Right cardiac atrium (tissue), 5 donors: ENCODE measurements around the gene PLEKHF1. TPM values are rescaled to one million over a fixed set of nuclear protein-coding genes. Genes with fewer than 3 reads are reported as not detected.
A peak's percentile ranks its signal among the peaks of the same experiment; 100 is the strongest.

Experiments
- ATAC-seq, 2 donors: fragments of 200-7000 bp; cut with Tn5 transposase; one replicate each; pipeline versions ENCODE4 v1.8.0 to v1.9.1; 2020; ENCODE audit warnings: moderate library complexity in 2 of 2, mild to moderate bottlenecking in 1 of 2
- DNase-seq, 3 donors: peaks; one replicate each; pipeline ENCODE4 v3.0.0-alpha.2; 2020
- H3K27ac ChIP-seq: one replicate; pipeline ENCODE4 v1.5.1; 2013; ENCODE audit warnings: mild to moderate bottlenecking, low read length, control low read depth, moderate library complexity
- H3K27me3 ChIP-seq: one replicate; pipeline ENCODE4 v1.6.1; 2013; ENCODE audit not compliant: control insufficient read depth, insufficient read depth
- H3K4me1 ChIP-seq: one replicate; pipeline ENCODE4 v1.6.1; 2013; ENCODE audit warnings: low read length; ENCODE audit not compliant: control insufficient read depth, insufficient read depth
- H3K4me3 ChIP-seq: one replicate; pipeline ENCODE4 v1.5.1; 2013; ENCODE audit warnings: low read length, control low read depth
- H3K9me3 ChIP-seq: one replicate; pipeline ENCODE4 v1.6.1; 2013; ENCODE audit warnings: low read length; ENCODE audit not compliant: control insufficient read depth
- WGBS: extraction: QIAGEN DNeasy Blood & Tissue Kit; methylation state at CpG from one replicate; pipeline ENCODE4 v1.1.7; 2013; 5-methylcytosine and 5-hydroxymethylcytosine counted together
- intact Hi-C, 4 donors: fragments of 100-400 bp; cut with DNase I; formaldehyde crosslinking; loops; one replicate each; pipeline versions ENCODE4 v1.11.0 to v1.14.0; 2022 to 2023
- long read RNA-seq, 4 donors: library from polyadenylated mRNA; unstranded; transcript quantifications; one replicate each; pipeline ENCODE4 v2.0.0, GENCODE V29; 2020 to 2021
- polyA plus RNA-seq: library from polyadenylated mRNA; stranded (reverse); fragments of 200-250 nt; gene quantifications from one replicate; pipeline ENCODE4 v1.2.3, GENCODE V29; 2013
- total RNA-seq, 4 donors: library from RNA; stranded (reverse); fragmentation: NEBNext Ultra II Directional; extraction: Animal tissue kit (Norgen Biotek cat#: 25700); gene quantifications; one replicate each; pipeline ENCODE4 v1.2.1, GENCODE V29; 2021
- donor health status: healthy with polysubstance abuse.
- donor health status: DM: no; HTN: yes; CAD: no.
- donor health status: DM: no; HTN: no; CAD: no.
- donor health status: DM: no; HTN: yes; CAD: no; lungs with severe emphysema.
- donor health status: DM: yes; HTN: yes; CAD: no.

Gene PLEKHF1
- total RNA-seq: 10 to 100 TPM; 25.1 to 44.1 (median 31.0) TPM
- polyA plus RNA-seq: 40.6 TPM
- long read RNA-seq, donor 1, transcript PLEKHF1-204 (2 exons, 1,357 nt): minor isoform, 36 of 212 reads
- long read RNA-seq, donor 1, transcript PLEKHF1-201 (2 exons, 2,084 nt): major isoform, 150 of 212 reads
- long read RNA-seq, donor 1, partial matches to known transcripts: 16 of 212 reads
- long read RNA-seq, donor 1, other reads (novel, unspliced or antisense): 6 of 212 reads
- long read RNA-seq, donor 2, transcript PLEKHF1-204 (2 exons, 1,357 nt): minor isoform, 24 of 106 reads
- long read RNA-seq, donor 2, transcript PLEKHF1-201 (2 exons, 2,084 nt): major isoform, 72 of 106 reads
- long read RNA-seq, donor 2, partial matches to known transcripts: 5 of 106 reads
- long read RNA-seq, donor 2, other reads (novel, unspliced or antisense): 4 of 106 reads
- long read RNA-seq, donor 3, transcript PLEKHF1-203 (2 exons, 543 nt): minor isoform, 5 of 305 reads
- long read RNA-seq, donor 3, transcript PLEKHF1-201 (2 exons, 2,084 nt): major isoform, 209 of 305 reads
- long read RNA-seq, donor 3, transcript PLEKHF1-204 (2 exons, 1,357 nt): minor isoform, 67 of 305 reads
- long read RNA-seq, donor 3, partial matches to known transcripts: 17 of 305 reads
- long read RNA-seq, donor 3, other reads (novel, unspliced or antisense): 6 of 305 reads
- long read RNA-seq, donor 4, transcript PLEKHF1-204 (2 exons, 1,357 nt): minor isoform, 11 of 64 reads
- long read RNA-seq, donor 4, transcript PLEKHF1-201 (2 exons, 2,084 nt): major isoform, 44 of 64 reads
- long read RNA-seq, donor 4, partial matches to known transcripts: 4 of 64 reads
- long read RNA-seq, donor 4, other reads (novel, unspliced or antisense): 3 of 64 reads

- Histone ChIP-seq H3K27ac (peak within 1 kb of the TSS; percentile 94), H3K4me1 (peaks cover 12% of the 10 kb centered on the region), H3K4me3 (peak within 1 kb of the TSS; percentile 77), H3K9me3 (no peaks in the 10 kb centered on the region), H3K27me3 (no peaks in the 10 kb centered on the region)
- DNase-seq (peak; percentile 92 to 98 (median 97)), ATAC-seq (peak; percentile 88)
- intact Hi-C loops: loop anchor here in 3 of 4 donors (10.0 kb wide), 2 partner anchors 49 to 51 kb away; partner anchors contain the start of gene C19orf12 (in 2 of the 3)
- WGBS: under 1% methylated on average over 74 of the region's 75 CpGs
Measured at GRCh38 chr19:29665215-29665825, at the start of gene PLEKHF1. TSS of gene PLEKHF1 (plus strand) at chr19:29665461. CDS start at chr19:29673840, 8,379 bp downstream.

GRCh38 chr19:29615891-29616425 lies 49.3 kb upstream of the PLEKHF1 start:
- Histone ChIP-seq H3K9me3 (no peaks in the 10 kb centered on the region), H3K4me1 (no peaks in the 10 kb centered on the region), H3K27me3 (no peaks in the 10 kb centered on the region), H3K27ac (no peak overlapping the region), H3K4me3 (no peak overlapping the region)
- DNase-seq: peak in 1 of 3 donors; percentile 29
- intact Hi-C loops: loop anchor here in 1 of 4 donors (10.0 kb wide), 2 partner anchors 49 to 79 kb away; partner anchors contain the start of gene PLEKHF1
- WGBS: 94% methylated on average over 10 of the region's 10 CpGs
- no peak for ATAC-seq

GRCh38 chr19:29616541-29616940 lies 48.7 kb upstream of the PLEKHF1 start:
- H3K9me3 ChIP-seq: no peaks in the 10 kb centered on the region
- no peaks in the 10 kb centered on the region for H3K27me3 ChIP-seq
- intact Hi-C loops: loop anchor here in 1 of 4 donors (10.0 kb wide), 2 partner anchors 48 to 78 kb away; partner anchors contain the start of gene PLEKHF1
- WGBS: 92% methylated on average over 16 of the region's 16 CpGs
- H3K4me1 ChIP-seq: no peaks in the 10 kb centered on the region
- H3K4me3 ChIP-seq: no peak overlapping the region
- ATAC-seq (peak in 1 of 2 donors; percentile 13), DNase-seq (peak in 1 of 3 donors; percentile 31)
- no peak overlapping the region for H3K27ac ChIP-seq

GRCh38 chr19:29617366-29618266 lies 47.6 kb upstream of the PLEKHF1 start:
- intact Hi-C loops: loop anchor here in 1 of 4 donors (10.0 kb wide), 2 partner anchors 47 to 77 kb away; partner anchors contain the start of gene PLEKHF1
- H3K27me3 ChIP-seq: no peaks in the 10 kb centered on the region
- H3K4me1 ChIP-seq: no peaks in the 10 kb centered on the region
- DNase-seq (peak in 1 of 3 donors; percentile 42), ATAC-seq (no peak)
- no peak overlapping the region for H3K4me3 ChIP-seq
- H3K9me3 ChIP-seq: no peaks in the 10 kb centered on the region
- H3K27ac ChIP-seq: no peak overlapping the region
- 83% methylated on average over 16 of the region's 16 CpGs for WGBS

- 82% methylated on average over 7 of the region's 7 CpGs for WGBS
- no peak for ATAC-seq
- DNase-seq: peak in 1 of 3 donors; percentile 25
- intact Hi-C loops: loop anchor here in 1 of 4 donors (10.0 kb wide), 2 partner anchors 46 to 76 kb away; partner anchors contain the start of gene PLEKHF1
- no peak overlapping the region for H3K4me3 ChIP-seq
- no peaks in the 10 kb centered on the region for H3K4me1 ChIP-seq
- H3K9me3 ChIP-seq: no peaks in the 10 kb centered on the region
- no peak overlapping the region for H3K27ac ChIP-seq
- no peaks in the 10 kb centered on the region for H3K27me3 ChIP-seq
Measured at GRCh38 chr19:29618434-29618833, 46.8 kb upstream of the PLEKHF1 start.

- peak in 1 of 3 donors; percentile 6 for DNase-seq
- Histone ChIP-seq H3K27ac (no peak overlapping the region), H3K4me1 (no peaks in the 10 kb centered on the region), H3K4me3 (no peak overlapping the region), H3K9me3 (no peaks in the 10 kb centered on the region), H3K27me3 (no peaks in the 10 kb centered on the region)
- intact Hi-C loops: loop anchor here in 1 of 4 donors (10.0 kb wide), 2 partner anchors 46 to 76 kb away; partner anchors contain the start of gene PLEKHF1
- no peak for ATAC-seq
- WGBS: 64% methylated on average over 7 of the region's 7 CpGs
Measured at GRCh38 chr19:29618871-29619270, 46.4 kb upstream of the PLEKHF1 start.

GRCh38 chr19:29620931-29621351 lies 44.3 kb upstream of the PLEKHF1 start:
- no peaks in the 10 kb centered on the region for H3K9me3 ChIP-seq
- no peak overlapping the region for H3K4me3 ChIP-seq
- no peaks in the 10 kb centered on the region for H3K27me3 ChIP-seq
- no peak overlapping the region for H3K27ac ChIP-seq
- intact Hi-C loops: no loop called here
- no peak for ATAC-seq
- WGBS: 65% methylated on average over 15 of the region's 15 CpGs
- no peaks in the 10 kb centered on the region for H3K4me1 ChIP-seq
- DNase-seq: peak in 1 of 3 donors; percentile 20

GRCh38 chr19:29622166-29623070 lies 42.8 kb upstream of the PLEKHF1 start:
- peak in 1 of 3 donors; percentile 43 for DNase-seq
- Histone ChIP-seq H3K4me3 (no peak overlapping the region), H3K9me3 (no peaks in the 10 kb centered on the region), H3K4me1 (no peaks in the 10 kb centered on the region), H3K27me3 (no peaks in the 10 kb centered on the region), H3K27ac (no peak overlapping the region)
- WGBS: 74% methylated on average over 23 of the region's 23 CpGs
- intact Hi-C loops: no loop called here
- no peak for ATAC-seq
